CD4-positive, alpha-beta memory T cell (primary cell): Measurements from ENCODE around the gene ZIC2. TPM values are rescaled to one million over a fixed set of nuclear protein-coding genes. Genes with fewer than 3 reads are reported as not detected.

Experiments
- polyA plus RNA-seq, 2 donors: library from polyadenylated mRNA; unstranded; fragments of 300-500 nt; fragmentation: Illumina TruSeq; gene quantifications; one replicate each; pipeline ENCODE4 v1.2.3, GENCODE V29; 2021
- total RNA-seq, 2 experiments: library from RNA; stranded (reverse); gene quantifications; one replicate each; pipeline ENCODE4 v1.2.3, GENCODE V29; 2021

ZIC2 gene
- total and polyA plus RNA-seq, 4 experiments from 2014 or later = not detected

Other genes starting within 250 kb of the ZIC2 start
- not detected for gene ZIC5, start 10.0 kb upstream of the ZIC2 start, total RNA-seq
- not detected for gene ZIC5, start 10.0 kb upstream of the ZIC2 start, polyA plus RNA-seq
- gene PCCA, start 107.3 kb downstream of the ZIC2 start, total RNA-seq = 1 to 10 TPM; 8.7 to 9.7 TPM
- 1 to 10 TPM; 4.4 to 6.2 TPM for gene PCCA, start 107.3 kb downstream of the ZIC2 start, polyA plus RNA-seq